ENCODE results near the gene LKAAEAR1.

Gene LKAAEAR1

DNA sequence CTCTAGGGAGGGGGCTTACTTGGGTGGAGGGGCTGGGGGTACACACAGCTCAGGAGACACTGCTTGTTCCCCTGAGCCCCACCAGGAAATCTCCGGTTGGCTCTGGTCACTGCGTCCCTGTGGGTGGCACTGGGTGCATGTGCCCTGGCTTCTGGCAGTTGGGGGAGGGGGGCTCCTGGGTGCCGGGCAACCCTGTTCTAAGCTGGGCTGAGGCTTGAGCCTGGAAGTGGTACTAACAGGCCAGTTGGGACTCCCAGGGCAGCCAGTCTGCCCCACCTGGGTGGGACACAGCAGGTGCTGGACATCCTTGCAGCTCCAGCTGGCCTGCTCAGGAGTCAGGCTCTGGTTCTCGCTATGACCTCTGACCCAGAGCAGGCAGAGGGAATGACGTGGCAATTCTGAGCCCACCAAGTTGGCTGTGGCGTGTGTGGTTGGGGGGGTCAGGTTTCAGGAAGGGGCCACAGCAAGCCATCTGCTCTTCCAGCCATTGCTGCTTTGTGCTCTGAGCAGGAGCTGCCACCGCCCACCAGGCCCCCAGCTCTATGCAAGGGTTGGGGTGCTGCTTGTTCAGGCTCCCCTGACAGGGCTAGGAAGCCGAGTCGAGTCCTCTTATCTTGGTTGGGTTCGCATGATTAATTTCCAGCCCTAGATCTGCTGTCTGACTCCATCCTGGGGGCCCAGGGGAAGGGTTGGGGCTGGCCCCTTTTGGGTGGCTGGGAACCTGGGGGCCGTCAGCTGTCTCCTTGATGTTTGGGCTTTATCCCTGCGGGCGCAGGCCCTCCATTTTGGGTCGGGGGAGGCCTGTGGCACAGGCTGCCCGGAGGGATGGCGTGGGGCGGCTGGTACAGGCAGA, 47.6 kb downstream of the LKAAEAR1 start:
- DNase-seq (ENCODE audit: low spot score), result no peak

DNA sequence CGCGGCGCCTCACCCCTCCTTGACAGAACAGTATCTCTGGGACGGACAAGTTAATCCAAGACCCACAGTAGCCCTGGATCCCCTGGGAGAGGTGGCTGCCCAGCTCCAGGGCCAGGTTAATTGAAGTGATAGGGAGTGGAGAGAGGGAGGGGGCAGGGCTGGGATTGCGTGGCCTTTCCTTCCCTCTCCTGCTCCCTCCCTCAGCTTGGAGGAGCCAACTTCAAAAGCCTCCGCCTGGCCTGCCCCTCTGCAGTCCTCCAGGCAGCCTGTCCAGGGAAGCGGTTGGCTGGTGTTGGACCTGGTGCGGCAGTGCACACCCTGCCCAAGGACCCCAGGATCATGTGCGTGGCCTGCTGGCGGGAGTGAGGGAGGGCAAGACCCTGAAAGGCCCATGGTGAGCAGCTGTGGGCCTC, 48.3 kb downstream of the LKAAEAR1 start, which contains the start of gene C20orf204:
Gene C20orf204 (plus strand): TSS at position 250 of the 413 bp plus-strand sequence. CDS start 142 bp downstream, at position 392.
- no peak for DNase-seq (ENCODE audit: low spot score)

DNA sequence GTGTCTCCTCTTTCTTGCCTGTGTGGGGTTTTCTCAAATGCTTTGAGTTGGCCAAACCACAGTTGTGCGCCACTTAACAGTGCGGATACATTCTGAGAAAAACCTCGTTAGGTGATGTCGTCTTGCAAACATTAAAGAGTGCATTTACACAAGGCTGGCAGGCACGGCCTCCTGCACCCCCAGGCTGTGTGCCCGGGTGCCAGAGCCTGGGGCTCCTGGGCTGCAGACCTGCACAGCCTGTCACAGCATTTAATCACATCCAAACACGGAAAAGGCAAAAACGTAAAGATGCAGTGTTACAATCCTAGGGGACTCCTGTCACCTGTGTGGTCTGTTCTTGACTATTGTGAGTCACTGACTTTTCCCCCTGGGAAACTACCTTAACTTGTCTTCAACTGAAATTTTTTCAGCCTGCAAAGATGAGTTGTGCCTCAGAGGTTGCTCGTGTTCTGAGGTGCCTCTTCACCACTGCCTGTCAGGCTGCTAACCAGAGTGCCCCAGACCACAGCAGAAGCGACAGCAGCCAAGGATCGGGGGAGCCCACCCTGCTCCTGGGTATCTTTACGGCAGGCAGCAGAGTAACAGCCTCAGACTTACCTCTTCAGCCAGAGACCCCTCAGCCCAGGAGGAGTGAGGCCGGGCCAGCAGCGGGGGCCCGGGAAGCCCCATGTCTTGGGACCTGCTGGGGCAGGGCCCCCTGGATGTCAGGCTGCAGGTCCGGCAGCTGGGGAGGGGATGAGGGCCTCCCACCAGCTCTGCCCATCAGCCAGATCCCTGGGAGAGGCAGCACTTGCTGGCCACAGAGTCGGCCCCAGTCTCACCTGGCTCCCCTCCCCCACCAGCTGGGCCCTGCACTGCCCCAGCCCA, 48.9 kb downstream of the LKAAEAR1 start:
- no peak for DNase-seq (ENCODE audit: low spot score)

DNA sequence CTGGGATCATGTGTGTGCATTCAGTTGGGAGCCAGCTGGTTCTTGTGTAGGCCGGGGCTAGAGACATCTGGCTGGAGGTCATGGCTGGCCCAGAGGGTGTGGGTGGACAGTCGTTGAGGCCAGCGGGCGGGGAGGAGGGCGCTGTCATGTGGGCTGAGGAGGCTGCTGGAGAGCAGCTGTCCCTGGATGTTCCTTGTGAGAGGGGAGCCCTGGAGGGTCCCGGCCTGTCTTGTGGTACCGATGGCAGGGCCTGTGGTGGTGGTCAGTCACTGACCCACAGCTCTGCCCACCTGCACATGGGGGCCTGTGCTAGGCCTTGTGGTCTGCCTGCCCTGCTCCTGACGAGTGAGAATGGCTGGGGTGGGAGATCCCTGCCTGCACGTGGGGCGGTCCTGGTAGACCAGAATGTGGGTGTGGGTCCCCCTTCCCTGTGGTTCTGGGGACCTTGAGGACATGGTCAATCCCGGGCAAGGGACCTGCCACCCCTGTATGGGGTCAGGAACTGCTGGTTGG, 50.2 kb downstream of the LKAAEAR1 start:
- no peak for DNase-seq (ENCODE audit: low spot score)
